Stimulated activated CD4-positive, alpha-beta T cell treated with anti-CD3 and anti-CD28 coated beads, TNF-alpha, amount 100 ng/mL, for 1 hour (primary cell): Measurements from ENCODE around the gene SMAGP.

ENCODE experiments used
- DNase-seq, 3 donors: peaks; one replicate each; pipeline ENCODE4 v3.0.0-alpha.2; 2020; ENCODE audit warnings: low read depth in 3 of 3, low spot score in 1 of 3

SMAGP gene

GRCh38 chr12:51197736-51198567 is 72.3 kb downstream of the SMAGP start:
- DNase-seq = no peak

GRCh38 chr12:51196547-51196946 is 73.7 kb downstream of the SMAGP start:
- DNase-seq = no peak

- DNase-seq = no peak
Observed at GRCh38 chr12:51195841-51196240, 74.4 kb downstream of the SMAGP start.
